DOHH2 (cell line): ENCODE results near the gene TMEM94.

Experiments used
- H3F3A ChIP-seq: fragments of 200-600 bp; sonication (generic), shearing (Covaris generic); 2 replicates; pipeline ENCODE4 v1.6.0; 2016; ENCODE audit warnings: antibody characterized with exemption, mild to moderate bottlenecking; ENCODE audit not compliant: control insufficient read depth, insufficient read depth
- H3K27ac ChIP-seq: fragments of 200-600 bp; sonication (generic); 2 replicates; pipeline ENCODE4 v1.5.1; 2014; ENCODE audit warnings: low read depth, mild to moderate bottlenecking, low read length, moderate library complexity
- H3K27me3 ChIP-seq: fragments of 200-600 bp; sonication (generic); 2 replicates; pipeline ENCODE4 v1.6.1; 2014; ENCODE audit warnings: mild to moderate bottlenecking, low read length, mixed read lengths; ENCODE audit not compliant: control insufficient read depth
- H3K36me3 ChIP-seq: fragments of 200-600 bp; sonication (generic); 2 replicates; pipeline ENCODE4 v1.6.1; 2014; ENCODE audit warnings: mild to moderate bottlenecking, low read length, moderate library complexity, mixed read lengths; ENCODE audit not compliant: control insufficient read depth
- H3K4me1 ChIP-seq: fragments of 200-600 bp; sonication (generic); 2 replicates; pipeline ENCODE4 v1.6.1; 2014; ENCODE audit warnings: mild to moderate bottlenecking, low read length, mixed read lengths; ENCODE audit not compliant: control insufficient read depth
- H3K4me2 ChIP-seq: fragments of 200-600 bp; sonication (generic); 2 replicates; pipeline ENCODE4 v1.6.0; 2014; ENCODE audit warnings: mild to moderate bottlenecking, low read length, moderate library complexity
- H3K4me3 ChIP-seq: fragments of 200-600 bp; sonication (generic); 2 replicates; pipeline ENCODE4 v1.5.1; 2014; ENCODE audit warnings: mild to moderate bottlenecking, low read length, mixed read lengths
- H3K79me2 ChIP-seq: fragments of 200-600 bp; sonication (generic); 2 replicates; pipeline ENCODE4 v1.6.1; 2014; ENCODE audit warnings: mild to moderate bottlenecking, low read length, mixed read lengths; ENCODE audit not compliant: control insufficient read depth
- H3K9me2 ChIP-seq: fragments of 200-600 bp; sonication (generic); replicated peaks from 2 replicates; pipeline ENCODE4 v1.6.1; 2014; ENCODE audit warnings: mild to moderate bottlenecking, low read length, mixed read lengths; ENCODE audit not compliant: control insufficient read depth
- H3K9me3 ChIP-seq: fragments of 200-600 bp; sonication (generic); 2 replicates; pipeline ENCODE4 v1.6.1; 2014; ENCODE audit warnings: antibody characterized with exemption, low read length, mixed read lengths; ENCODE audit not compliant: control insufficient read depth, insufficient read depth
- H4K20me1 ChIP-seq: fragments of 200-600 bp; sonication (generic); 2 replicates; pipeline ENCODE4 v1.6.0; 2014; ENCODE audit warnings: low read depth, mild to moderate bottlenecking, antibody characterized with exemption, low read length, moderate library complexity; ENCODE audit not compliant: control insufficient read depth, insufficient read depth
- EZH2phosphoT487 ChIP-seq: fragments of 200-600 bp; sonication (generic); IDR thresholded peaks from 2 replicates; pipeline ENCODE4 v1.6.1; 2017; ENCODE audit warnings: borderline replicate concordance, mild to moderate bottlenecking, antibody characterized with exemption, low read length, moderate library complexity, mixed read lengths
- TF ChIP-seq, protein P1 (sequence below): fragments of 200-600 bp; sonication (generic); IDR thresholded peaks from one replicate; pipeline ENCODE4 v1.5.1; 2014; ENCODE audit warnings: antibody characterized with exemption, mild to moderate bottlenecking, low read depth, low read length; ENCODE audit not compliant: poor library complexity, severe bottlenecking

Gene TMEM94

GRCh38 chr17:75508931-75509361 lies 52.5 kb downstream of the TMEM94 start:
- Histone ChIP-seq H3K9me3 (no peaks in the 10 kb centered on the region), H3K27me3 (peaks cover 2% of the 10 kb centered on the region), H3K4me3 (no peak overlapping the region), H4K20me1 (no peaks in the 10 kb centered on the region), H3K36me3 (no peaks in the 10 kb centered on the region), H3K79me2 (no peaks in the 10 kb centered on the region), H3F3A (no peaks in the 10 kb centered on the region; the same call in 1 of the 2 replicates), H3K27ac (no peak overlapping the region), H3K4me2 (no peak overlapping the region), H3K9me2 (no peaks in the 10 kb centered on the region), H3K4me1 (no peaks in the 10 kb centered on the region)
- TF ChIP-seq, protein P1, sequence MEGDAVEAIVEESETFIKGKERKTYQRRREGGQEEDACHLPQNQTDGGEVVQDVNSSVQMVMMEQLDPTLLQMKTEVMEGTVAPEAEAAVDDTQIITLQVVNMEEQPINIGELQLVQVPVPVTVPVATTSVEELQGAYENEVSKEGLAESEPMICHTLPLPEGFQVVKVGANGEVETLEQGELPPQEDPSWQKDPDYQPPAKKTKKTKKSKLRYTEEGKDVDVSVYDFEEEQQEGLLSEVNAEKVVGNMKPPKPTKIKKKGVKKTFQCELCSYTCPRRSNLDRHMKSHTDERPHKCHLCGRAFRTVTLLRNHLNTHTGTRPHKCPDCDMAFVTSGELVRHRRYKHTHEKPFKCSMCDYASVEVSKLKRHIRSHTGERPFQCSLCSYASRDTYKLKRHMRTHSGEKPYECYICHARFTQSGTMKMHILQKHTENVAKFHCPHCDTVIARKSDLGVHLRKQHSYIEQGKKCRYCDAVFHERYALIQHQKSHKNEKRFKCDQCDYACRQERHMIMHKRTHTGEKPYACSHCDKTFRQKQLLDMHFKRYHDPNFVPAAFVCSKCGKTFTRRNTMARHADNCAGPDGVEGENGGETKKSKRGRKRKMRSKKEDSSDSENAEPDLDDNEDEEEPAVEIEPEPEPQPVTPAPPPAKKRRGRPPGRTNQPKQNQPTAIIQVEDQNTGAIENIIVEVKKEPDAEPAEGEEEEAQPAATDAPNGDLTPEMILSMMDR: no peak
- TF ChIP-seq EZH2phosphoT487: no peak

DNA sequence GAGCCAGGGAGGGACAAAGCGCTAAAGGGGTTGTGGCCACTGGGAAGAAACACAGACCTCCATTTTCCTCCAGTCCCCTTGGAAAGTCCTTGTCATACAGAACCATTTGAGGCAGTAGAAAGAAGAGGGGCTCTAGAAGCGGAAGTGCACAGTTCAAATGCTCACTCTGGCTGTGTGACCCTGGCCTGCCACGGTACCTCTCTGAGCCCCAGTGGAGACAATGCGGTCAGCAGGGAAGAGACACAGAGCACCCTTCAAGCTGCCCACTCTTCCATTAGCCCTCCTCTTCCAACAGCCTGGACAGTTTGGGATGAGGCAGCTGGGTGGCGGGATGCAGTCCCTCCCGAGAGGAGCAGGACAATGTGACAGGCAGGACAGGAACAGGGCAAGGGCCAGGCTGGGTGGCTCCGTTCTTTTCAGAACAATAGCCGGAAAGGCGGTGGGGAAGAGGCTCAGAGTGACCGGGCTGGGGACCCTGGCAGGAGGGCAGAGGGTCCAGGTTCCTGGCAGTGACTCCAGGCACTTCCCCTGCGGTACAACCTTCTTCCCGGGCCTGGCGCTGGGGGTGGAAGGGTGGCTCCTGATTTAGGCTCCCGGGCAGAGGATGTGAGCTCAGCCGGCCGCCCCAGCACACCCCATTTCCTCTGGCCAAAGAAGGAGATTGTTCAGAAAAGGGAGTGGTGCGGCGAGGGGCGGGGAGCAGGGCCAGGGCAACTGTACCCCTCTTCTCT lies 53.3 kb downstream of the TMEM94 start:
- no peaks in the 10 kb centered on the region for H4K20me1 ChIP-seq
- H3K4me3 ChIP-seq: no peak overlapping the region
- no peak overlapping the region for H3K27ac ChIP-seq
- H3K27me3 ChIP-seq: peaks cover 10% of the 10 kb centered on the region
- 0 out of 2 replicates have a peak, but pooled peaks cover under 1% of the 10 kb centered on the region for H3K4me1 ChIP-seq
- no peak for TF ChIP-seq EZH2phosphoT487
- TF ChIP-seq, protein P1: no peak
- H3K9me3 ChIP-seq: no peaks in the 10 kb centered on the region
- no peaks in the 10 kb centered on the region for H3K36me3 ChIP-seq
- H3K4me2 ChIP-seq: no peak overlapping the region
- no peaks in the 10 kb centered on the region; the same call in 1 of the 2 replicates for H3F3A ChIP-seq
- no peaks in the 10 kb centered on the region for H3K9me2 ChIP-seq
- H3K79me2 ChIP-seq: no peaks in the 10 kb centered on the region

DNA sequence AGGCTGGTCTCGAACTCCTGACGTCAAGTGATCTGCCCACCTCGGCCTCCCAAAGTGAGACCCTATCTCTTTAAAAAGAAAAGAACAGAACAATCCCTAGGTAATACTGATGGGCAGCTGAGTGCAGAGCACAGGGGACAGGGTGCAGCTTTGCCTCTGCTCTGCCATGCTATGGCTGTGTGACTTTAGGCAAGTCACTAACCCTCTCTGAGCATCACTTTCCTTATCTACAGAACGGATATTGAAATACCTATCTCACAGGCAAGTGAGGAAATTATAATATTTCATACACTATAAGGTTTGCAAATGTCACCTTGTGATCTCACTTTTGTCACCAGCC lies 54.8 kb downstream of the TMEM94 start:
- peaks cover 11% of the 10 kb centered on the region for H3K4me1 ChIP-seq
- no peaks in the 10 kb centered on the region for H4K20me1 ChIP-seq
- H3K4me2 ChIP-seq: no peak overlapping the region
- H3K36me3 ChIP-seq: no peaks in the 10 kb centered on the region
- H3K79me2 ChIP-seq: no peaks in the 10 kb centered on the region
- no peaks in the 10 kb centered on the region for H3K9me2 ChIP-seq
- no peak overlapping the region for H3K27ac ChIP-seq
- no peak overlapping the region for H3K4me3 ChIP-seq
- TF ChIP-seq, protein P1: no peak
- TF ChIP-seq EZH2phosphoT487: no peak
- H3K27me3 ChIP-seq: peaks cover 17% of the 10 kb centered on the region
- H3K9me3 ChIP-seq: no peaks in the 10 kb centered on the region
- H3F3A ChIP-seq: no peaks in the 10 kb centered on the region; the same call in 1 of the 2 replicates
